Upper lobe of right lung (tissue), 1 donor: Measurements from ENCODE around the gene UNC13C. TPM values are rescaled to one million over a fixed set of nuclear protein-coding genes. Genes with fewer than 3 reads are reported as not detected.

Experiments
- ATAC-seq: fragments of 200-7000 bp; cut with Tn5 transposase; one replicate; pipeline ENCODE4 v1.9.1; 2020; ENCODE audit warnings: mild to moderate bottlenecking, moderate library complexity
- DNase-seq: peaks from one replicate; pipeline ENCODE4 v3.0.0-alpha.2; 2020
- H3K27ac ChIP-seq: fragments of 200-600 bp; one replicate; pipeline ENCODE4 v1.8.0; 2022
- H3K27me3 ChIP-seq: fragments of 200-600 bp; one replicate; pipeline ENCODE4 v1.8.0; 2022; ENCODE audit warnings: mild to moderate bottlenecking
- H3K36me3 ChIP-seq: fragments of 200-600 bp; one replicate; pipeline ENCODE4 v1.8.0; 2022
- H3K4me1 ChIP-seq: fragments of 200-600 bp; one replicate; pipeline ENCODE4 v1.8.0; 2022
- H3K4me3 ChIP-seq: fragments of 200-600 bp; one replicate; pipeline ENCODE4 v1.8.0; 2022; ENCODE audit warnings: mild to moderate bottlenecking
- H3K9me3 ChIP-seq: fragments of 200-600 bp; one replicate; pipeline ENCODE4 v1.8.0; 2022
- intact Hi-C: fragments of 100-400 bp; cut with DNase I; formaldehyde crosslinking; loops from one replicate; pipeline ENCODE4 v1.11.0; 2022
- total RNA-seq: library from RNA; stranded (reverse); fragmentation: NEBNext Ultra II Directional; extraction: Animal tissue kit (Norgen Biotek cat#: 25700); gene quantifications from one replicate; pipeline ENCODE4 v1.2.1, GENCODE V29; 2021
- TF ChIP-seq, protein P1 (sequence below): fragments of 200-600 bp; IDR thresholded peaks from one replicate; pipeline ENCODE4 v1.8.0; 2022; ENCODE audit warnings: antibody characterized with exemption
- donor health status: DM: no; HTN: yes; CAD: no; lungs with severe emphysema.

Gene UNC13C
- total RNA-seq, 1 donor from 2014 or later = 0.14 TPM

- Histone ChIP-seq H3K9me3 (peaks cover 13% of the 10 kb centered on the region), H3K36me3 (no peaks in the 10 kb centered on the region), H3K27ac (no peak overlapping the region), H3K4me1 (no peaks in the 10 kb centered on the region), H3K27me3 (no peaks in the 10 kb centered on the region), H3K4me3 (no peak overlapping the region)
- intact Hi-C loops = no loop called here
- DNase-seq (no peak), ATAC-seq (no peak)
- TF ChIP-seq, protein P1, sequence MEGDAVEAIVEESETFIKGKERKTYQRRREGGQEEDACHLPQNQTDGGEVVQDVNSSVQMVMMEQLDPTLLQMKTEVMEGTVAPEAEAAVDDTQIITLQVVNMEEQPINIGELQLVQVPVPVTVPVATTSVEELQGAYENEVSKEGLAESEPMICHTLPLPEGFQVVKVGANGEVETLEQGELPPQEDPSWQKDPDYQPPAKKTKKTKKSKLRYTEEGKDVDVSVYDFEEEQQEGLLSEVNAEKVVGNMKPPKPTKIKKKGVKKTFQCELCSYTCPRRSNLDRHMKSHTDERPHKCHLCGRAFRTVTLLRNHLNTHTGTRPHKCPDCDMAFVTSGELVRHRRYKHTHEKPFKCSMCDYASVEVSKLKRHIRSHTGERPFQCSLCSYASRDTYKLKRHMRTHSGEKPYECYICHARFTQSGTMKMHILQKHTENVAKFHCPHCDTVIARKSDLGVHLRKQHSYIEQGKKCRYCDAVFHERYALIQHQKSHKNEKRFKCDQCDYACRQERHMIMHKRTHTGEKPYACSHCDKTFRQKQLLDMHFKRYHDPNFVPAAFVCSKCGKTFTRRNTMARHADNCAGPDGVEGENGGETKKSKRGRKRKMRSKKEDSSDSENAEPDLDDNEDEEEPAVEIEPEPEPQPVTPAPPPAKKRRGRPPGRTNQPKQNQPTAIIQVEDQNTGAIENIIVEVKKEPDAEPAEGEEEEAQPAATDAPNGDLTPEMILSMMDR = no peak
Observed at GRCh38 chr15:54364961-54365360, 386.7 kb downstream of the UNC13C start.

DNA sequence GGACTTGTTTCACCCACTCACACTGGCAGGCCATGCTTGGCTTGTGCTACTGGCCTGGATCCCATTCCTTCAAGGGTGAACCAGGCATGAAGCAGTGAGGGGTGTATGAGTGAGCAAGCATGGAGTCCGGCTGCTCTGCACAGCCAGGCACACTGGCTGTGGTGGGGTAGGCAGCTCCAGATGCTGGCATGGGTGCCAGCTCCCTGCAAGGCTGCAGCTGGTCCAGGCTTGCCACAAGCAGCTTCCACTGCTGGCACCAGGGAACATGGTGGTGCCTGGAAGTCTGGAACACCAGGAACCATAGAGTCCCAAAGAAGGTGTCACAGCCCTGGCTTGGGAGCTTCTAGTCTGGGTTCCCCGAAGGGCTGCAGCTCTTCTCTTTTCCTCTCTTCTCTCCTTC is 395.1 kb downstream of the UNC13C start:
- DNase-seq = no peak
- H3K9me3 ChIP-seq = no peaks in the 10 kb centered on the region

GRCh38 chr15:54374184-54374952 is 396.1 kb downstream of the UNC13C start:
- TF ChIP-seq, protein P1 = no peak
- Histone ChIP-seq H3K9me3 (no peaks in the 10 kb centered on the region), H3K36me3 (no peaks in the 10 kb centered on the region), H3K27ac (no peak overlapping the region), H3K27me3 (peaks cover 3% of the 10 kb centered on the region), H3K4me1 (no peaks in the 10 kb centered on the region), H3K4me3 (no peak overlapping the region)
- intact Hi-C loops = loop anchor here (10.0 kb wide), 1 partner anchor 1180 kb away; no protein-coding TSS in a partner anchor
- DNase-seq = no peak
- peak; percentile 23 for ATAC-seq

More for the DNA sequence above, 395.1 kb downstream of the UNC13C start:
- Histone ChIP-seq H3K27me3 (peaks cover 3% of the 10 kb centered on the region), H3K36me3 (no peaks in the 10 kb centered on the region), H3K4me3 (no peak overlapping the region), H3K4me1 (no peaks in the 10 kb centered on the region), H3K27ac (no peak overlapping the region)
- TF ChIP-seq, protein P1 = no peak
- intact Hi-C loops = loop anchor here (10.0 kb wide), 1 partner anchor 1179 kb away; no protein-coding TSS in a partner anchor
- peak; percentile 24 for ATAC-seq

- H3K27ac ChIP-seq = no peak overlapping the region
- no peaks in the 10 kb centered on the region for H3K4me1 ChIP-seq
- H3K36me3 ChIP-seq = no peaks in the 10 kb centered on the region
- no peak overlapping the region for H3K4me3 ChIP-seq
- intact Hi-C loops = no loop called here
- DNase-seq = no peak
- H3K9me3 ChIP-seq = no peaks in the 10 kb centered on the region
- peak; percentile 55 for ATAC-seq
- H3K27me3 ChIP-seq = no peaks in the 10 kb centered on the region
- TF ChIP-seq, protein P1 = no peak
Observed at GRCh38 chr15:54387799-54388198, 409.6 kb downstream of the UNC13C start.

GRCh38 chr15:54388746-54389145 is 410.5 kb downstream of the UNC13C start:
- intact Hi-C loops = no loop called here
- Histone ChIP-seq H3K27me3 (no peaks in the 10 kb centered on the region), H3K36me3 (no peaks in the 10 kb centered on the region), H3K27ac (no peak overlapping the region), H3K4me1 (no peaks in the 10 kb centered on the region), H3K4me3 (no peak overlapping the region), H3K9me3 (no peaks in the 10 kb centered on the region)
- TF ChIP-seq, protein P1 = no peak
- ATAC-seq (no peak), DNase-seq (no peak)
